GM18907 (cell line): ENCODE results near the gene SDK1.

ENCODE experiments used
- ATAC-seq: cut with Tn5 transposase; IDR thresholded peaks from one replicate; pipeline ENCODE4 v1.9.1; 2021; ENCODE audit warnings: mild to moderate bottlenecking, moderate library complexity; ENCODE audit not compliant: unreplicated experiment

The SDK1 gene

GRCh38 chr7:4113271-4113670 lies 812.2 kb downstream of the SDK1 start:
- ATAC-seq, result no peak

DNA sequence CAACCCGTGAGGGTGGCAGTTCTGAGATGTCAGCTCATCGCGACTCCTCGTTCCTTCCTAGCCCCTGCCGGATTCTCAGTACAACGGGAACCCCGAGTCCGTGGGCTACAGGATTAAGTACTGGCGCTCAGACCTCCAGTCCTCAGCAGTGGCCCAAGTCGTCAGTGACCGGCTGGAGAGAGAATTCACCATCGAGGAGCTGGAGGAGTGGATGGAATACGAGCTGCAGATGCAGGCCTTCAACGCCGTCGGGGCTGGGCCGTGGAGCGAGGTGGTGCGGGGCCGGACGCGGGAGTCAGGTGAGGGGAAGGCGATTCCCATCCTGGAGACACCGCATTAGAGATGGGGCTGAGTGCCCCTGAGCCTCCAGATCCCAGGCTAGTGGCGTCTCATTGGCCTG lies 812.9 kb downstream of the SDK1 start:
- ATAC-seq, result no peak

DNA sequence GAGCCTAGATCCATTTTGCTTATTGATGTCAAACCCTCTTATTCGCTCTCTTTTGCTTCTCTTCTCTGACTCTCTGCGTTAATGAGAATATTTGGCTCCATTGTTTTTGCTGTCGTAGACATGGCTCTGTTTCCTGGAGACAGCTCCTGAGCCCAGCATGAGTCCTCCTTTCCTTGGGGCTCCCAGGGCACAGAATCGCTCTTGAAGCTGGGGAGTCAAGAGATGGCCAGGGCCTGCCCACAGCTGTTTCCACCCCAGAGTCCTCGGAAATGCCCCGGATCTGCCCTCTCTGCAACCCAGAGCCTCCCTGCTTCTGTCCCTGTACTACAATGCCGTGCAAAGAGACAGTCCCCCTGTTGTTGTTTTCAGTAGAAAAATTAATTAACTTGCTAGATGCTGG lies 814.4 kb downstream of the SDK1 start:
- no peak for ATAC-seq

GRCh38 chr7:4115941-4116610 lies 815.0 kb downstream of the SDK1 start:
- ATAC-seq, result no peak

DNA sequence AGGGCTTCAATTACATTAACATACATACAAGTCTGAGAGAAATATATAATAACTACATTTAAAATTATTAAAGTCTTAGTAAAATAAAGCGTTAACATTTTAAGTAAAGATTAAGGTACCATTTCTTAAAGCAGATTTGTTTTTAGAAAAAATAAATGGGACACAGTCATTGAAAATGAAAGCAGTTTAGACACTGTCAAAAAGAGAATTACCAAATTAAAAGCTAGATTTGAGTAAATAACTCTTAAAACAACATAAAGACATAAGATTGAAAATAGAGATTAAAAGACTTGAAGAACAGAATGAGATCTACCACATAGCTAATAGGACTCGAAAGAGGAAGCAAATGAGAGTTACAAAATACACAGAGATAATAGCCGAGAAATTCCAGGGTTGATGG lies 818.8 kb downstream of the SDK1 start:
- ATAC-seq, result no peak

DNA sequence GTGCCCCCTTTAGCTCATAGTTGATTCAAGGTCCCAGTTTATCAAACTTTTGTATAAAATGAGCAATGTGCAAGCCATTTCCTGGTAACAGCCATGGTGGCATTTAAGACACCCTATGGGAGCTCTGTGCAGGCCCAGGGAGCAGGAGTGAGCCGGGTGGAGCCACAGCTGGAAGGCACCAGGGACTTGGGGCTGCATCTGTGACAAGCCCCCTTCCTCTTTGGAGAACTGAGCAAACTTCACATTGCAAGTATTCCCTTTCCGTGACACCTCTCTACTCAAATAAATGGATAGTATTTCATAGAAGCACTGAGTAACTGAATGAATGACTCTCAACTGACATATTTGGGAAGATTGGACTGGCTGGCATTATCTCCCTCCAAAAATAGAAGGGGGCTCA lies 822.3 kb downstream of the SDK1 start:
- no peak for ATAC-seq

GRCh38 chr7:4123823-4124222 lies 822.8 kb downstream of the SDK1 start:
- no peak for ATAC-seq

- ATAC-seq, result no peak
Observed at GRCh38 chr7:4124556-4125477, 823.8 kb downstream of the SDK1 start.

- ATAC-seq, result no peak
Observed at GRCh38 chr7:4127909-4128560, 827.0 kb downstream of the SDK1 start.

DNA sequence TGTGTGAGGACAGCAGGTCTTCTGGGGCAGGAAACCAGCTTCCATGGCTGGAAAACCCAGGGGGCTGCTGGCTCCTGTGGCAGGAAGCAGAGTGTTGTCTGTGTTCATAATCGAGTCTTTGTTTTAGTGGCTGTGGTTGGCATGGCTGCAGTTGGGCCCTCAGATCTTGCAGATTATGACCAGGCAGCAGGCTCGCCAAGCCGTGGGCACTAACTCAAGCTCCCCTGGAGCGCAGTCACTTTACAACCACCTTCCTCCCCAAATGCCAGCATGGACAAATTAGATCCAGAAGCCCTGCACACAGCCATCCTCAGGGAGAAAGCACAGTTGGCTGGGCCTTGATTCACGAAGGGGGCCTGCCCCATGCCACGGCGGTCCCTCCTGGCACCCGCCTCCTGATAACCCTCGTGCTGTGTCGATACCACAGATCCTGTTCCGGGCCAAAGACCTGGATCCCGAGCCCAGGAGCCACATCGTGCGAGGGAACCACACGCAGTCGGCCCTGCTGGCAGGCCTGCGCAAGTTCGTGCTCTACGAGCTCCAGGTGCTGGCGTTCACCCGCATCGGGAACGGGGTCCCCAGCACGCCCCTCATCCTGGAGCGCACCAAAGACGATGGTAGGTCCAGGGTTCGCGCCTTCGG lies 828.5 kb downstream of the SDK1 start:
- ATAC-seq, result no peak

- ATAC-seq, result no peak
Observed at GRCh38 chr7:4131063-4131462, 830.0 kb downstream of the SDK1 start.

DNA sequence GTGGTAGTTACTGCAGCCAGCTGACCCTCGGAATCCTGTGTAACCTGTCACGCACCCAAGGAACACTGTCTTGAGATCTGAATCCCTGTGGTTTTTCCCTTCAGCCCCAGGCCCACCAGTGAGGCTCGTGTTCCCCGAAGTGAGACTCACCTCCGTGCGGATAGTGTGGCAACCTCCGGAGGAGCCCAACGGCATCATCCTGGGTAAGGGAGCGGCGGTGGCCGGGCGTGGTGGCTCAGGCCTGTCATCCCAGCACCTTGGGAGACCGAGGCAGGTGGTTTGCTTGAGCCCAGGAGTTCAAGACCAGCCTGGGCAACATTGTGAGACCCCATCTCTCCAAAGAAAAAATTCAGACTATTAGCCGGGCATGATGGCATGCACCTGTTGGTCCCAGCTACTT lies 831.2 kb downstream of the SDK1 start:
- ATAC-seq, result no peak

- no peak for ATAC-seq
Observed at GRCh38 chr7:4133491-4134044, 832.5 kb downstream of the SDK1 start.

GRCh38 chr7:4134204-4134603 lies 833.2 kb downstream of the SDK1 start:
- ATAC-seq, result no peak

DNA sequence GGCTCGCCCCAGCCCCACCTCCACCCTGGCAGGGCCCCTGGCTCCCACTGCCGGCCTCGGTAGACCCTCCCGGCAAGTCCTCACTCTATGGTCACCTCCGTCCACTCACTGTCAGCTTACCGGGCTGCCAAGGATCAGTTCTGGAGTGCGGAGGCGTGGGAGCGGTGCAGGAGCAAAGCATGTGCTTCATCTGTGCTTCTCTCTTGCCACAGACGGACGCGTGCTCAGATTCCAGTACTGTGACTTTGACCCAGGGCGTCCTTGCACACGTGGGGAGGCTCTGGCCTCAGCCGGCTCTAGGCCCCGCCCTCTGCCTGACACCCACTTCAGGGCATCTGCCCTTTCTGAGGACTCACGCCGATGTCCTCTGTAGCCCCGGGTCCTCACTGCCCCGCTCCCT lies 833.6 kb downstream of the SDK1 start:
- no peak for ATAC-seq

GRCh38 chr7:4135301-4135700 lies 834.2 kb downstream of the SDK1 start:
- ATAC-seq, result no peak

DNA sequence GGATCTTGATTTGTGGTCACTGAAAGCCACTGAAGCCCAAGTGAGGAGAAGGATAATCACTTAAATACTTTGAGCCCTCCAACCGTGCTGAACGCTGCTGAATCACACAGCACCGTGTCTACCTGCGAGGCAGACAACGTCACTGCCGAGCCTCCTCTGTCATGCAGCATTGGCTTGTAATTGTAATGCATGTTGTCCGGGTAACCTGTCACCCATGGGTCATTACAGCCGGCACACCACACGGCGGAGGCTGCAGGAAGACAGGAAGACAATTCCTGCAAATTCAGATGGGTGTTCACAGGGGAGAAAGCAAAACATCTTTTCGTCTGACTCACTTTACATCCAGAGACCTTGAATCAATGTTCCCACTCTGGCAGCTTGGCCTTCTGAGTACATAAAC lies 835.0 kb downstream of the SDK1 start:
- ATAC-seq, result no peak

GRCh38 chr7:4136501-4137110 lies 835.6 kb downstream of the SDK1 start:
- no peak for ATAC-seq

- no peak for ATAC-seq
Observed at GRCh38 chr7:4137552-4137951, 836.5 kb downstream of the SDK1 start.

DNA sequence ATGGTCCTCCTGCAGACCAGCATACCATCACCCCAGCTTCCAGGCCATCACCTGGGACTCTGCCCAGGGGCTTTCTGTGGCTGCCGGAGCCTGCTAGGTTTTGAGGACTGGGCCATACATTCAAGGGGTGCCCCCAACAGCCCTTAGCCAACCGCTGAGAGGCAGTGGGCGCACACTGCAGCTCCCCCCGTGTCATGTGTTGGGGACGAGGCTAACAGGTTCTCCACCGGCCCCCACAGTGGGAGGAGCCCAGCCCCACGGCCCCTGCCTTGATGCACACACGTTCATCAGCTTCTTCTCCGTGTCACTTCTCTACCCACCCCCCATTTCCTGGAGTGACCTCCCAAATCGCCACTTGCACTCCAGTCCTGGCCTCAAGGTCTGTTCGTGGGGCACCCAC lies 837.8 kb downstream of the SDK1 start:
- ATAC-seq, result no peak
